Measurements from ENCODE around the gene JOSD1. TPM values are rescaled to one million over a fixed set of nuclear protein-coding genes. Genes with fewer than 3 reads are reported as not detected.
"Not testable (repeated sequence)": the region's sequence is repeated elsewhere in the genome, so short reads cannot be mapped to it uniquely, and the experiment has no call there.

JOSD1 gene
- total RNA-seq, 1 donor from 2014 or later = 52.1 TPM

GRCh38 chr22:38653741-38654140 lies 47.0 kb downstream of the JOSD1 start:
- intact Hi-C loops (cut with DNase I) = no loop called here
- TF ChIP-seq CTCF (IDR thresholded peaks at IDR 0.05) = no peak
- ATAC-seq = no peak

GRCh38 chr22:38652859-38653258 lies 47.9 kb downstream of the JOSD1 start:
- intact Hi-C loops (cut with DNase I) = no loop called here
- H3K4me3 ChIP-seq = no peak overlapping the region
- no peak for TF ChIP-seq CTCF (IDR thresholded peaks at IDR 0.05)
- no peak overlapping the region for H3K27ac ChIP-seq
- DNase-seq (no peak), ATAC-seq (no peak)
- H3K9me3 ChIP-seq = no peaks in the 10 kb centered on the region
- H3K36me3 ChIP-seq = no peaks in the 10 kb centered on the region
- peaks cover 11% of the 10 kb centered on the region for H3K4me1 ChIP-seq
- no peaks in the 10 kb centered on the region for H3K27me3 ChIP-seq

More at GRCh38 chr22:38653741-38654140, 47.0 kb downstream of the JOSD1 start:
- H3K9me3 ChIP-seq = no peaks in the 10 kb centered on the region
- DNase-seq = no peak
- H3K27me3 ChIP-seq = no peaks in the 10 kb centered on the region
- H3K4me3 ChIP-seq = no peak overlapping the region
- H3K27ac ChIP-seq = no peak overlapping the region
- H3K4me1 ChIP-seq = peaks cover 11% of the 10 kb centered on the region
- no peaks in the 10 kb centered on the region for H3K36me3 ChIP-seq

GRCh38 chr22:38649841-38650522 lies 50.8 kb downstream of the JOSD1 start:
- intact Hi-C loops (cut with DNase I) = no loop called here
- no peak for ATAC-seq

GRCh38 chr22:38645430-38645829 lies 55.3 kb downstream of the JOSD1 start:
- intact Hi-C loops (cut with DNase I) = no loop called here
- H3K4me3 ChIP-seq = no peak overlapping the region
- no peaks in the 10 kb centered on the region for H3K27me3 ChIP-seq
- no peak overlapping the region for H3K27ac ChIP-seq
- no peak for DNase-seq
- no peak for TF ChIP-seq CTCF (IDR thresholded peaks at IDR 0.05)
- H3K36me3 ChIP-seq = no peaks in the 10 kb centered on the region
- H3K4me1 ChIP-seq = no peaks in the 10 kb centered on the region
- no peak for ATAC-seq
- H3K9me3 ChIP-seq = no peaks in the 10 kb centered on the region

More at GRCh38 chr22:38649841-38650522, 50.8 kb downstream of the JOSD1 start:
- Histone ChIP-seq H3K36me3 (no peaks in the 10 kb centered on the region), H3K9me3 (no peaks in the 10 kb centered on the region), H3K4me1 (no peaks in the 10 kb centered on the region), H3K4me3 (no peak overlapping the region), H3K27me3 (no peaks in the 10 kb centered on the region), H3K27ac (no peak overlapping the region)
- no peak for TF ChIP-seq CTCF (IDR thresholded peaks at IDR 0.05)
- no peak for DNase-seq

- H3K36me3 ChIP-seq; H3K4me1 ChIP-seq; H3K9me3 ChIP-seq; ATAC-seq; H3K27me3 ChIP-seq; intact Hi-C loops (cut with DNase I); H3K27ac ChIP-seq; H3K4me3 ChIP-seq; DNase-seq: not testable (repeated sequence)
Measured at GRCh38 chr22:38644245-38644644, 56.5 kb downstream of the JOSD1 start.

GRCh38 chr22:38641476-38642040 lies 59.2 kb downstream of the JOSD1 start:
- Histone ChIP-seq H3K4me3 (no peak overlapping the region), H3K9me3 (no peaks in the 10 kb centered on the region), H3K27me3 (no peaks in the 10 kb centered on the region), H3K27ac (no peak overlapping the region), H3K36me3 (no peaks in the 10 kb centered on the region), H3K4me1 (no peaks in the 10 kb centered on the region)
- ATAC-seq (no peak), DNase-seq (no peak)
- no peak for TF ChIP-seq CTCF (IDR thresholded peaks at IDR 0.05)
- intact Hi-C loops (cut with DNase I) = no loop called here

Data from upper lobe of right lung (tissue), 1 donor.